Ectodermal cell (in vitro differentiated cells): ENCODE data around the gene TMEM168.
"Not testable (repeated sequence)": the region's sequence is repeated elsewhere in the genome, so short reads cannot be mapped to it uniquely, and the experiment has no call there.

Experiments used
- H3K27ac ChIP-seq: 2 replicates; pipeline ENCODE4 v1.7.0; 2013; ENCODE audit warnings: mild to moderate bottlenecking, low read depth, low read length; ENCODE audit not compliant: insufficient read depth, poor library complexity, severe bottlenecking
- H3K27me3 ChIP-seq: 2 replicates; pipeline ENCODE4 v1.7.0; 2013; ENCODE audit warnings: mild to moderate bottlenecking, low read length; ENCODE audit not compliant: insufficient read depth, control insufficient read depth, poor library complexity, severe bottlenecking
- H3K36me3 ChIP-seq: one replicate; pipeline ENCODE4 v1.7.0; 2013; ENCODE audit warnings: low read length; ENCODE audit not compliant: control insufficient read depth, insufficient read depth
- H3K4me1 ChIP-seq: one replicate; pipeline ENCODE4 v1.7.0; 2013; ENCODE audit warnings: low read length; ENCODE audit not compliant: control insufficient read depth, insufficient read depth
- H3K4me3 ChIP-seq: 2 replicates; pipeline ENCODE4 v1.7.0; 2013; ENCODE audit warnings: low read depth, low read length, control low read depth; ENCODE audit not compliant: insufficient read depth
- H3K9me3 ChIP-seq: 2 replicates; pipeline ENCODE4 v1.7.0; 2013; ENCODE audit warnings: mild to moderate bottlenecking, low read length, moderate library complexity; ENCODE audit not compliant: control insufficient read depth
- WGBS, 2 experiments: methylation state at CpG; one replicate each; pipeline ENCODE4 v1.1.7; 2013; ENCODE audit warnings: missing lambda C conversion rate in 2 of 2; 5-methylcytosine and 5-hydroxymethylcytosine counted together

Gene TMEM168

GRCh38 chr7:112799448-112800120 lies 9.4 kb upstream of the TMEM168 start:
- WGBS, 2 experiments = 91 to 96% methylated on average over 3 of the region's 3 CpGs
- Histone ChIP-seq H3K4me1 (no peaks in the 10 kb centered on the region), H3K27ac (no peak overlapping the region), H3K36me3 (no peaks in the 10 kb centered on the region), H3K9me3 (no peaks in the 10 kb centered on the region), H3K4me3 (no peak overlapping the region), H3K27me3 (no peaks in the 10 kb centered on the region)

- Histone ChIP-seq H3K4me1 (no peaks in the 10 kb centered on the region), H3K4me3 (no peak overlapping the region), H3K27me3 (no peaks in the 10 kb centered on the region), H3K9me3 (no peaks in the 10 kb centered on the region), H3K36me3 (no peaks in the 10 kb centered on the region), H3K27ac (no peak overlapping the region)
- WGBS, 2 experiments = 90 to 97% methylated on average over 2 of the region's 2 CpGs
Observed at GRCh38 chr7:112798274-112799159, 8.3 kb upstream of the TMEM168 start.

- H3K9me3 ChIP-seq, H3K4me1 ChIP-seq, H3K4me3 ChIP-seq, H3K36me3 ChIP-seq, H3K27me3 ChIP-seq, H3K27ac ChIP-seq: not testable (repeated sequence)
Observed at GRCh38 chr7:112796552-112796951, 6.4 kb upstream of the TMEM168 start.

GRCh38 chr7:112792441-112792840 lies 2.2 kb upstream of the TMEM168 start:
- Histone ChIP-seq H3K4me3 (no peak overlapping the region), H3K4me1 (no peaks in the 10 kb centered on the region), H3K27me3 (no peaks in the 10 kb centered on the region), H3K27ac (no peak overlapping the region), H3K36me3 (no peaks in the 10 kb centered on the region), H3K9me3 (no peaks in the 10 kb centered on the region)
- WGBS, 2 experiments = 93 to 96% methylated on average over 3 of the region's 3 CpGs

GRCh38 chr7:112791465-112792168 lies 1.4 kb upstream of the TMEM168 start:
- 92 to 96% methylated on average over 14 to 15 of the region's 15 CpGs for WGBS, 2 experiments
- Histone ChIP-seq H3K9me3 (no peaks in the 10 kb centered on the region), H3K27me3 (no peaks in the 10 kb centered on the region), H3K4me1 (no peaks in the 10 kb centered on the region), H3K36me3 (no peaks in the 10 kb centered on the region), H3K4me3 (no peak overlapping the region), H3K27ac (no peak overlapping the region)

- WGBS, 2 experiments = 53 to 62% methylated on average over 10 to 11 of the region's 12 CpGs
- no peaks in the 10 kb centered on the region for H3K9me3 ChIP-seq
- peak overlapping the region; percentile 71 for H3K4me3 ChIP-seq
- no peaks in the 10 kb centered on the region for H3K36me3 ChIP-seq
- peak overlapping the region; percentile 87 for H3K27ac ChIP-seq
- H3K27me3 ChIP-seq = no peaks in the 10 kb centered on the region
- no peaks in the 10 kb centered on the region for H3K4me1 ChIP-seq
Observed at GRCh38 chr7:112790586-112791003, 402 bp upstream of the TMEM168 start.

GRCh38 chr7:112789453-112789816 lies 758 bp downstream of the TMEM168 start:
- H3K27ac ChIP-seq = no peak overlapping the region
- no peaks in the 10 kb centered on the region for H3K4me1 ChIP-seq
- peak overlapping the region; percentile 71 for H3K4me3 ChIP-seq
- H3K9me3 ChIP-seq = no peaks in the 10 kb centered on the region
- WGBS, 2 experiments = 10% methylated on average over 2 of the region's 2 CpGs
- no peaks in the 10 kb centered on the region for H3K27me3 ChIP-seq
- H3K36me3 ChIP-seq = no peaks in the 10 kb centered on the region

- no peaks in the 10 kb centered on the region for H3K9me3 ChIP-seq
- H3K27ac ChIP-seq = no peak overlapping the region
- no peaks in the 10 kb centered on the region for H3K27me3 ChIP-seq
- peak overlapping the region; percentile 71 for H3K4me3 ChIP-seq
- H3K4me1 ChIP-seq = no peaks in the 10 kb centered on the region
- no peaks in the 10 kb centered on the region for H3K36me3 ChIP-seq
- 90 to 93% methylated on average over 3 of the region's 3 CpGs for WGBS, 2 experiments
Observed at GRCh38 chr7:112788778-112789343, 1.3 kb downstream of the TMEM168 start.

- Histone ChIP-seq H3K27me3 (no peaks in the 10 kb centered on the region), H3K36me3 (no peaks in the 10 kb centered on the region), H3K9me3 (no peaks in the 10 kb centered on the region), H3K4me1 (no peaks in the 10 kb centered on the region), H3K4me3 (no peak overlapping the region), H3K27ac (no peak overlapping the region)
- WGBS, 2 experiments = 92 to 97% methylated on average over 5 of the region's 6 CpGs
Observed at GRCh38 chr7:112784603-112785002, 5.6 kb downstream of the TMEM168 start.

- no peaks in the 10 kb centered on the region for H3K36me3 ChIP-seq
- H3K27me3 ChIP-seq = no peaks in the 10 kb centered on the region
- H3K27ac ChIP-seq = no peak overlapping the region
- H3K4me3 ChIP-seq = no peak overlapping the region
- no peaks in the 10 kb centered on the region for H3K9me3 ChIP-seq
- no peaks in the 10 kb centered on the region for H3K4me1 ChIP-seq
Observed at GRCh38 chr7:112782498-112782897, 7.7 kb downstream of the TMEM168 start.
